Skeletal muscle satellite cell (primary cell): ENCODE results near the gene IRF6.
A peak's percentile ranks its signal among the peaks of the same experiment; 100 is the strongest.

Source experiments
- H3K27me3 ChIP-seq: 2 replicates; pipeline ENCODE4 v1.7.0; 2013; ENCODE audit warnings: low read length; ENCODE audit not compliant: control insufficient read depth, insufficient read depth
- H3K36me3 ChIP-seq: 2 replicates; pipeline ENCODE4 v1.7.0; 2013; ENCODE audit warnings: mild to moderate bottlenecking, control low read depth, low read length; ENCODE audit not compliant: insufficient read depth
- H3K4me1 ChIP-seq: 2 replicates; pipeline ENCODE4 v1.7.0; 2013; ENCODE audit warnings: low read length; ENCODE audit not compliant: control insufficient read depth, insufficient read depth
- H3K4me2 ChIP-seq: 2 replicates; pipeline ENCODE4 v1.7.0; 2013; ENCODE audit warnings: mild to moderate bottlenecking, low read length
- H3K4me3 ChIP-seq: 2 replicates; pipeline ENCODE4 v1.7.0; 2013; ENCODE audit warnings: low read length
- H3K9ac ChIP-seq: 2 replicates; pipeline ENCODE4 v1.7.0; 2013; ENCODE audit warnings: mild to moderate bottlenecking, low read depth, low read length, moderate library complexity
- H3K9me3 ChIP-seq: replicated peaks from 2 replicates; pipeline ENCODE4 v1.7.0; 2013; ENCODE audit warnings: mild to moderate bottlenecking, control low read depth, low read length

Gene IRF6

GRCh38 chr1:209820986-209821385 is 15.0 kb upstream of the IRF6 start:
- Histone ChIP-seq H3K4me3 (no peak overlapping the region), H3K27me3 (peaks cover 6% of the 10 kb centered on the region), H3K9me3 (no peaks in the 10 kb centered on the region), H3K4me2 (no peak overlapping the region), H3K4me1 (peaks cover 15% of the 10 kb centered on the region), H3K36me3 (no peaks in the 10 kb centered on the region), H3K9ac (no peak overlapping the region)

- Histone ChIP-seq H3K27me3 (peaks cover 6% of the 10 kb centered on the region), H3K4me1 (peaks cover 15% of the 10 kb centered on the region), H3K4me2 (no peak overlapping the region), H3K9me3 (no peaks in the 10 kb centered on the region), H3K9ac (no peak overlapping the region), H3K4me3 (no peak overlapping the region), H3K36me3 (no peaks in the 10 kb centered on the region)
Observed at GRCh38 chr1:209819058-209819457, 13.1 kb upstream of the IRF6 start.

GRCh38 chr1:209817691-209818090 is 11.7 kb upstream of the IRF6 start:
- no peaks in the 10 kb centered on the region for H3K9me3 ChIP-seq
- peaks cover 6% of the 10 kb centered on the region for H3K27me3 ChIP-seq
- H3K4me3 ChIP-seq = no peak overlapping the region
- peaks cover 3% of the 10 kb centered on the region for H3K4me1 ChIP-seq
- no peaks in the 10 kb centered on the region for H3K36me3 ChIP-seq
- no peak overlapping the region for H3K9ac ChIP-seq
- no peak overlapping the region for H3K4me2 ChIP-seq

GRCh38 chr1:209816923-209817322 is 11.0 kb upstream of the IRF6 start:
- peaks cover 6% of the 10 kb centered on the region for H3K27me3 ChIP-seq
- H3K4me3 ChIP-seq = no peak overlapping the region
- no peaks in the 10 kb centered on the region for H3K9me3 ChIP-seq
- no peaks in the 10 kb centered on the region for H3K36me3 ChIP-seq
- H3K4me2 ChIP-seq = no peak overlapping the region
- H3K4me1 ChIP-seq = no peaks in the 10 kb centered on the region
- no peak overlapping the region for H3K9ac ChIP-seq

GRCh38 chr1:209815931-209816341 is 10.0 kb upstream of the IRF6 start:
- no peak overlapping the region for H3K4me3 ChIP-seq
- no peaks in the 10 kb centered on the region for H3K4me1 ChIP-seq
- H3K4me2 ChIP-seq = no peak overlapping the region
- no peak overlapping the region for H3K9ac ChIP-seq
- H3K36me3 ChIP-seq = no peaks in the 10 kb centered on the region
- peaks cover 6% of the 10 kb centered on the region for H3K27me3 ChIP-seq
- H3K9me3 ChIP-seq = no peaks in the 10 kb centered on the region

GRCh38 chr1:209815490-209815889 is 9.5 kb upstream of the IRF6 start:
- Histone ChIP-seq H3K9ac (no peak overlapping the region), H3K4me3 (no peak overlapping the region), H3K9me3 (no peaks in the 10 kb centered on the region), H3K4me2 (no peak overlapping the region), H3K36me3 (no peaks in the 10 kb centered on the region), H3K27me3 (peaks cover 6% of the 10 kb centered on the region), H3K4me1 (no peaks in the 10 kb centered on the region)

GRCh38 chr1:209813902-209814301 is 8.0 kb upstream of the IRF6 start:
- Histone ChIP-seq H3K4me1 (no peaks in the 10 kb centered on the region), H3K27me3 (peaks cover 4% of the 10 kb centered on the region), H3K36me3 (no peaks in the 10 kb centered on the region), H3K4me3 (no peak overlapping the region), H3K9ac (no peak overlapping the region), H3K4me2 (no peak overlapping the region), H3K9me3 (no peaks in the 10 kb centered on the region)

- Histone ChIP-seq H3K4me2 (no peak overlapping the region), H3K9ac (no peak overlapping the region), H3K4me3 (no peak overlapping the region), H3K4me1 (peaks cover 19% of the 10 kb centered on the region), H3K9me3 (no peaks in the 10 kb centered on the region), H3K27me3 (no peaks in the 10 kb centered on the region), H3K36me3 (no peaks in the 10 kb centered on the region)
Observed at GRCh38 chr1:209810783-209811182, 4.8 kb upstream of the IRF6 start.

GRCh38 chr1:209809611-209810010 is 3.7 kb upstream of the IRF6 start:
- H3K9ac ChIP-seq = no peak overlapping the region
- H3K4me1 ChIP-seq = peaks cover 20% of the 10 kb centered on the region
- no peak overlapping the region for H3K4me2 ChIP-seq
- peaks cover 2% of the 10 kb centered on the region for H3K27me3 ChIP-seq
- no peaks in the 10 kb centered on the region for H3K9me3 ChIP-seq
- no peak overlapping the region for H3K4me3 ChIP-seq
- no peaks in the 10 kb centered on the region for H3K36me3 ChIP-seq

- Histone ChIP-seq H3K9ac (no peak overlapping the region), H3K4me2 (peak overlapping the region; percentile 23), H3K27me3 (peaks cover 10% of the 10 kb centered on the region), H3K4me3 (no peak overlapping the region), H3K9me3 (no peaks in the 10 kb centered on the region), H3K36me3 (no peaks in the 10 kb centered on the region), H3K4me1 (peaks cover 20% of the 10 kb centered on the region)
Observed at GRCh38 chr1:209808059-209808581, 2.2 kb upstream of the IRF6 start.

GRCh38 chr1:209807509-209807908 is 1.6 kb upstream of the IRF6 start:
- Histone ChIP-seq H3K27me3 (peaks cover 15% of the 10 kb centered on the region), H3K4me2 (peak overlapping the region; percentile 23), H3K4me1 (peaks cover 20% of the 10 kb centered on the region), H3K9ac (no peak overlapping the region), H3K4me3 (no peak overlapping the region), H3K9me3 (no peaks in the 10 kb centered on the region), H3K36me3 (no peaks in the 10 kb centered on the region)

- Histone ChIP-seq H3K9me3 (no peaks in the 10 kb centered on the region), H3K36me3 (no peaks in the 10 kb centered on the region), H3K4me3 (no peak overlapping the region), H3K9ac (no peak overlapping the region), H3K27me3 (peaks cover 34% of the 10 kb centered on the region), H3K4me2 (peak overlapping the region; percentile 80), H3K4me1 (peaks cover 20% of the 10 kb centered on the region)
Observed at GRCh38 chr1:209805341-209805781, 581 bp downstream of the IRF6 start.
